ENCODE results near the gene RNU6-7. TPM values are rescaled to one million over a fixed set of nuclear protein-coding genes. Genes with fewer than 3 reads are reported as not detected.
A peak's percentile ranks its signal among the peaks of the same experiment; 100 is the strongest.

Gene RNU6-7
- total RNA-seq, 3 donors from 2014 or later, result not detected

DNA sequence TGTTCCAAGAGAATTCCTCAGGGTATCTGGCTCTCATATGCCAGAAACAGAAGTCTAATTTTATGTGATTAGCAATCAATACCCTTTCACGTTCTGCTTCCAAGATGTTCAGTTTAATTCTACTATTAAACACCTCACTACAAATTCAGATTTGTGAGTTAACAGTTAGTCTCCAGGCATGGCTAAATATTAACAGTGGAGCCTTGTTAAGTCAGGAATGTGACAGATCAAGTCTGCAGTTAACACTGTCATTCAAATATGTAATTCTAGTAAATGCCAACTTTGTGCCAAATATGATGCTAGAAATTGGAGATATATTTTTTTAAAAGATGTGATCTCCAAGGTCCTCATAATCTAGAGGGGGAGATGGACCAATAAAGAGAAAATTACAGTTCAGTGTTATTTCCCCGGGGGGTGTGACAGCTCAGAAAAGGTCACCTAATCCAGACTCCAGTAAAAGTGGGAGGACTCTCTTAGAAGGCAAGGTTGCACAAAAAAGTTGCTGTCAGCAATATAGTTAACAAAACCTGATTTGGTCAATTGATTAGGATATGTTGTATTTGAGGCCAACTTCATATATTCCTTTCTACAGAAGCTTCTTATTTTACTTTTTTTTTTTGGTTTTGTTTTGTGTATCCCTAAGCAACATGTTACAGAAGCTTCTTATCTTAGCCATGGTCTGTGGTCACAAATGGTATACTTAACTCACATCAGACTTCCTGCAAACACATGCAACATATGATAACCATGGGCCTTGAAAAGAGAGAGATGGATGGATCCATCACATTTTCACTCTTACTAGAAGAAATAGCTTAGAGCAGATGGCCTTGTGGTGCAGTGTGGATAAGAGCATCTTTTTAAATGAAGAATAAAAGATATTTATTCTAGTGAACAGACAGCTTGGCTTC lies 18.4 kb upstream of the RNU6-7 start:
- Histone ChIP-seq H3K9me3 (peaks cover 6% of the 10 kb centered on the region), H3K4me1 (ENCODE audit: low read depth) (no peaks in the 10 kb centered on the region), H3K36me3 (ENCODE audit: low read depth) (no peaks in the 10 kb centered on the region), H3K4me3 (no peak overlapping the region)
- TF ChIP-seq, protein P1, sequence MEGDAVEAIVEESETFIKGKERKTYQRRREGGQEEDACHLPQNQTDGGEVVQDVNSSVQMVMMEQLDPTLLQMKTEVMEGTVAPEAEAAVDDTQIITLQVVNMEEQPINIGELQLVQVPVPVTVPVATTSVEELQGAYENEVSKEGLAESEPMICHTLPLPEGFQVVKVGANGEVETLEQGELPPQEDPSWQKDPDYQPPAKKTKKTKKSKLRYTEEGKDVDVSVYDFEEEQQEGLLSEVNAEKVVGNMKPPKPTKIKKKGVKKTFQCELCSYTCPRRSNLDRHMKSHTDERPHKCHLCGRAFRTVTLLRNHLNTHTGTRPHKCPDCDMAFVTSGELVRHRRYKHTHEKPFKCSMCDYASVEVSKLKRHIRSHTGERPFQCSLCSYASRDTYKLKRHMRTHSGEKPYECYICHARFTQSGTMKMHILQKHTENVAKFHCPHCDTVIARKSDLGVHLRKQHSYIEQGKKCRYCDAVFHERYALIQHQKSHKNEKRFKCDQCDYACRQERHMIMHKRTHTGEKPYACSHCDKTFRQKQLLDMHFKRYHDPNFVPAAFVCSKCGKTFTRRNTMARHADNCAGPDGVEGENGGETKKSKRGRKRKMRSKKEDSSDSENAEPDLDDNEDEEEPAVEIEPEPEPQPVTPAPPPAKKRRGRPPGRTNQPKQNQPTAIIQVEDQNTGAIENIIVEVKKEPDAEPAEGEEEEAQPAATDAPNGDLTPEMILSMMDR (IDR thresholded peaks at IDR 0.05), result no peak
- ATAC-seq (no peak), DNase-seq (no peak)
- intact Hi-C loops (cut with DNase I, micrococcal nuclease), result no loop called here

- TF ChIP-seq, protein P1 (IDR thresholded peaks at IDR 0.05), result no peak
- Histone ChIP-seq H3K36me3 (ENCODE audit: low read depth) (no peaks in the 10 kb centered on the region), H3K4me1 (ENCODE audit: low read depth) (no peaks in the 10 kb centered on the region), H3K9me3 (peaks cover 6% of the 10 kb centered on the region), H3K4me3 (no peak overlapping the region)
- intact Hi-C loops (cut with DNase I, micrococcal nuclease), result no loop called here
- ATAC-seq (no peak), DNase-seq (no peak)
These were observed 16.7 kb upstream of the RNU6-7 start for GRCh38 chr14:32185097-32185496.

GRCh38 chr14:32186248-32186647 lies 15.6 kb upstream of the RNU6-7 start:
- no peaks in the 10 kb centered on the region for H3K36me3 ChIP-seq (ENCODE audit: low read depth)
- ATAC-seq (no peak), DNase-seq (no peak)
- intact Hi-C loops (cut with DNase I, micrococcal nuclease), result no loop called here
- no peaks in the 10 kb centered on the region for H3K4me1 ChIP-seq (ENCODE audit: low read depth)
- H3K9me3 ChIP-seq, result peaks cover 6% of the 10 kb centered on the region
- no peak overlapping the region for H3K4me3 ChIP-seq
- TF ChIP-seq, protein P1 (IDR thresholded peaks at IDR 0.05), result no peak

GRCh38 chr14:32189811-32190210 lies 12.0 kb upstream of the RNU6-7 start:
- H3K36me3 ChIP-seq (ENCODE audit: low read depth), result no peaks in the 10 kb centered on the region
- intact Hi-C loops (cut with DNase I, micrococcal nuclease), result no loop called here
- TF ChIP-seq, protein P1 (IDR thresholded peaks at IDR 0.05), result no peak
- no peak for DNase-seq
- no peaks in the 10 kb centered on the region for H3K4me1 ChIP-seq (ENCODE audit: low read depth)
- ATAC-seq, result no peak
- peaks cover 6% of the 10 kb centered on the region for H3K9me3 ChIP-seq
- no peak overlapping the region for H3K4me3 ChIP-seq

DNA sequence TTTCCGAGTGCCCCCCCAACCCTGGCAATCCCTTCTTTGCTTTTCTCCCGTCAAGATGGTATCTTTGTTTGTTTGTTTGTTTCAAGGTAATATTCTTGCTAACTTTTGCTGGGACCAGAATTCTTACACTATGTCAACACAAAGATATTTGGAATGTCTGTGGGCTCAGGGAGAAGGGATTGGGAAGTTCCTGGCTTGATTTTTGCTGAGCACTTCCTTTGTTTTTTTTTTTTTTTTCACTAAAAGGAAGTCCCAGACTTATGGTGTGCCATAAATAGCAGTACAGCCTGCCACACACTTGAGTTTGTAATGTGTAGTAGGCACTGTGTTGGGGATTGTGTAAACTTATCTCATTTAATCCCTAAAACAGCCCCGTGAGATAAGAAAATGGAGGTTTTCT lies 11.2 kb upstream of the RNU6-7 start:
- Histone ChIP-seq H3K9me3 (no peaks in the 10 kb centered on the region), H3K4me1 (ENCODE audit: low read depth) (no peaks in the 10 kb centered on the region), H3K36me3 (ENCODE audit: low read depth) (no peaks in the 10 kb centered on the region), H3K4me3 (no peak overlapping the region)
- intact Hi-C loops (cut with DNase I, micrococcal nuclease), result no loop called here
- TF ChIP-seq, protein P1 (IDR thresholded peaks at IDR 0.05), result no peak
- DNase-seq (no peak), ATAC-seq (peak; percentile 75)

Data from mucosa of descending colon (tissue), 3 donors.